ENCODE measurements around the gene GRHL1.
"Not testable (repeated sequence)": the region's sequence is repeated elsewhere in the genome, so short reads cannot be mapped to it uniquely, and the experiment has no call there.

GRHL1 gene

DNA sequence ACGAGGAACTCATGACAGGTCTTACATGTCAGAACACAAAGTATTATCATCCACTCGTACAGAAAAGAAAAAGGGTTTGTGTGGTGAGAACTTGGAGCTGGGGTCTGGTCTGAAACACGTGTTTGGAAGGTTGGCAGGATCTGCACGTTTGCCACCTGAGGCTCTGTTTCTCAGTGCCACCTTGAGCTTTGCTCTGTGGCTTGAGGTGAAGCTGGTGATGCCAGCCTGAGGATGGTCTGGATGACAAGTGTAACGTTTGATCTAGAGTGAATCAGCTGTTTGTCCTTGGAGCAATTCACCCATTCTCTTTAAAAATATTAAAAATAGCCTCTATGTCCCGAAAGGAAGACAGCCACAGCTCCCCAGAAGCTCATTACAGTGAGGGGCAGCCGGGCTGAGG lies 46.4 kb downstream of the GRHL1 start:
- DNase-seq, result no peak

DNA sequence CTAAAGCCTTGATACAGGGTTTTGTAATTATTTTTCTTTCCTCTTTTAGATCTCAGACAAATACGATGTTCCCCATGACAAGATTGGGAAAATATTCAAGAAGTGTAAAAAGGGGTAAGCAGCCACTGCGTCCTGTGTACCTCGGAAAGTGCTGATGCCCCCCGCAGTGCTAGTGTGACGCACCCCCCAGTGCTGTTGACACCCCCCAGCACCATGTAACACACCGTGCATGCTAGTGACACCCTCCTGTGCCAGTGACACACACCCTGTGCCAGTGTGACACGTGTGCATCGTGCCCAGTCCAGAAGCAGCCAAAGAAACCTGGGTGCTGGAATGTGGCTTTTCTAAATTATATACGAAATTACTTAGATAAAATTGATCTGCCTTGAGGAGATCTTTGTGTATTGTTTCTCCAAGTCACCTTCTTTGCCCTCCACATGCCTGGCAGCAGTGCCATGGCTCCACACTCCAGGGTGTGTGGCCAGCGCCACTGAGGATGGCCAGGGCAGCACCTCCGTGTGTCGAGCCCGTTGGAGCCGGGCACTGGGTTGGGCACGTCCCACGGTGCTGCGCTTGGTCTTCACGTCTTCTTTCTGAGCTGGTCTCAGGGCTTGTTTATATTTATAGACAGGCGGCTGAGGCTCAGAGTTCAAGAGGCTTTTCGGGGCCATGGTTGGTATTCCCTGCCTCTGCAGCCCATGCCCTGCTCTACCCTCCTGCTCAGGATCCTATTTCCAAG lies 47.6 kb downstream of the GRHL1 start:
- no peak for DNase-seq

DNA sequence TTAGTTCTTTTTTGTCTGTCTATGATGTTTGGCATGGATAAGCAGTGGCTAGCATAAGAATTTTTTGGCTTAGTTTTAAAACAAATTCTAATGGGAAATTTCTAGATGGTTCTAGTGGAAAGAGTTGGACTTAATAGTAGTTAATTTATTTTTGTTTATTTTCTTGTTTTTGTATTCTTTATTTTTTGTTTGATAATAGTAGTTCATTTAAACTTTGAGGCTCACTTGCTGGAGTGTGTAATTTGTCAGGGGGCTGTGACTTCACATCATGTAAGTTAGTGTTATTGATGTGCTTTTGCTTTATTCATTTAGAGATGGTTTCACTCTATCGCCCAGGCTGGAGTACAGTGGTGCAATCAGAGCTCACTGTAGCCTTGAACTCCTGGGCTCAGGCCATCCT lies 48.2 kb downstream of the GRHL1 start:
- no peak for DNase-seq

DNA sequence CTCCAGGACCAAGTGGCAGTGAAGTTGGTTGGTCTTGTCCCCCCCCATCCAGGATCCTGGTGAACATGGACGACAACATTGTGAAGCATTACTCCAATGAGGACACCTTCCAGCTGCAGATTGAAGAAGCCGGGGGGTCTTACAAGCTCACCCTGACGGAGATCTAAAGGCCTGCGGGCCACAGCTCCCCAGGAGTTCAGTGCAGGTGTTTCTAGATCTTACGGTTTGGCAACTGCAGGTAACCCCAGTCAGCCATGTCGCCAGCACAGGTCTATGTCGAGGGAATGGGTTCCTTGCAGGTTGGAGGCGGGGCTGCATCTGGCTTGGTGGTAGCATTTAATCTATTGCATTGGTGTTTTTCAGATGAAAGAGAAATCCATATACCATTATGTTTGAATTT lies 49.0 kb downstream of the GRHL1 start:
- no peak for DNase-seq

DNA sequence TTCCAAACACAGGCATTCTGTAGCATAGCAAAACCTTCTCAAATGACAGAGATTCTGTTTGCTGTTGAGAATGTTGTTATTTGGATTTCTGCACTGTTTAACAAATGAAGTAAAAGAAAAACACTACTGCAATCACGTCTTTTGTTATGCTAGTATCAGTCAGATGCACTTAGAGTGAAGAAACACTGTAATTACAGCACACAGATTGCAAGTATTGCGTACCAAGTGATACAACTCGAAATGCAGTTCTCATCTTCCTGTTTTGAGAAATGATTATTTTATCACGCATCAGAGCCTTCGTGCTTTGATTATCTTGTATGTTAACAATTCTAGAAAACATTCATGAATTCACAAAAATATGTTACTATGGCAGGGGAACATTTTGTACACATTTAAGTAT lies 50.1 kb downstream of the GRHL1 start:
- no peak for DNase-seq

DNA sequence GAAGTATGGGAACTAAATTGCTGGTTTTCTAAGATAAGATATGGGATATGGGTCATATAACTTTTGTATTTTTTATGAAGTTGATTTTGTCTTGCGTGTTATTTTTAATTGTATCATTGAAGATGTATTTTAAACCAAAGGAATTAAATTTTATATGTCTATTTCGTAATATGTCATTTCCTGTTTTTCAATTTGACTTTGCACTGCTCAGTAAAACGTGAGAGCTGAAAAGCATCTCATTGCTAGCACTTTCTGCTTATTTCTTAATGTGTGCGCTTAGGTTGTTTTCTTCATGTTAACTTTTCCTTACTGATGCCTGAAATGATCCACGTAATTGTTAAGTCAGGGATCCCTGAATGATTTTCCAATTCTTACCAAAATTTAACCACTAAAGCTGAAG lies 50.6 kb downstream of the GRHL1 start:
- no peak for DNase-seq

DNA sequence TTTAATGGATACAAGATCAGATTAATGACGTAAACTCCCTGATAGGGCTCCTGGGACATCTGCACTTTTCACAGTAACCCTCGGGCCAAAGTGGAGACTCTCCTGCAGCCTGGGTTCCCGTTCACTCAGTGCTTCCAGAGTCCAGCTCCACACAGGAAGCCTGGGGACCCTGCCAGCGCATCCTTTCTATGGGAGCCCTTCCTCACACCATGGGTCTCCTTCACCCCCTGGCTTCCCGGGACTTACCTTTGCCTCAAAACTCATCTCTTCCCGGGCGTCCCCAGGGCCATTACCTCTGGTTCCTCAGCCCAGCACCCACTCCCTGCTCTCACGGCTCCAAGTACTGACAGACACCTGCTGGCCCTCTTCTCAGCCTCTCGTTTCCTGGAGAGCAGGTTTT lies 51.2 kb downstream of the GRHL1 start:
- no peak for DNase-seq

DNA sequence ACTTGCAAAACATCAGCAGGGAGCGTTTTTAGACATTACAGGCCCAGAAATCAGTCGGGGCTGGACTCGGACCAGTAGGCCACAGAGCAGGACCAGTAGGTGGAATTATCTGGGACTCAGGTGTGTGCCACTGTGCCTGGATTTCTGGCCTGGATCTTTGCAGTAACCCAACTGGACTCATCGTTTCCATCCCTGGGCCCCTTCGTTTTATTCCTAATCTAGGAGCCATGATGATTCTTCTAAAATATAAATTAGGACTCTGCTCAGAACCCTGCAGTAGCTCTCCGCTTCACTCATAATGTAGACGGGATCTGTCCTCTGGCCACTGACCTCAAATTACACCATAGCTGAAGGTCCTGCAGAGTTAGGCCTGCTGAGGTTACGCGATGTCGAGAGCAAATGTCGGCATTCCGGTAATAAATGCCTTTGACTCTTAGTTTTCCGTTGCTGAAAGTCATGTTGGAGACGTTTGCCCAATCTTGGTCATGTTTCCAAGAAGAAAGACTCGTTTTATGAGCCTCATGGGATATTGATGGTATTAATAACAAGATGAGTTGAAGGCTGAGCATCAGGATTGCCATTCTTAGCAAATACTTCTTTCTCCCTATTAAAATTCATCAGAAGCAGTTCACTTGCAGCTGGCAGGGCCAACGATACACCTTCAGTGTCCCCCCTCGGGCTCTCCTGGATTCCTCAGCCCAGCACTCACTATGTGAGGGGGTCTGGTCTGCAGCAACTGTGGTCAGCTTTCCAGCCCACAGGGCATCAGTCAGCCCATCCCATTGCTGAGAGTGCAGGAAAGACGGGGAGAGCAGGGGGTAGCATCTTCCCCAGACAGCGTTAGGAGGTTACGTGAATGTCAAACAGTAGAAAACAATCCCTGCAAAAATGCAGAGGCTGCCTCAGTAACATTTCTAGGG lies 52.0 kb downstream of the GRHL1 start:
- no peak for DNase-seq

DNA sequence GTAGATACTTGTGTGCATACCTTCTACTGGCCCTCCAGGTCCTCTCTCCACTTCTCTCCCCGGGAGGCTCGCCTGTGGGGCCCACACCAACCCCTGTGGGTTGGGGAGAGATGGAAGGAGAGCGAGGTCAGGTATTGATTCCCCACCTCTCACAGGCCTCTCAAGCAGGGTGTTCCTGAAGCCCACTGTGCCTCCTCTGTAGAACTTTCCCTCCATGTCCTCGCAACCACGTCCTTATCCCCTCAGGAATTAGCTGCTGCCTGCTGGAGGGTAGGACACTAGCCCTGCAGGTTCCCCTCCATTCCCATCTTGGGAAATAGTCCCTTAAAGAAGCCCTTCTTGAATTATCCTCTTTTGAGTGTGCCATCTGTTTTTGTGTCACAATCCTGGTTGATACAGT lies 52.9 kb downstream of the GRHL1 start:
- no peak for DNase-seq

DNA sequence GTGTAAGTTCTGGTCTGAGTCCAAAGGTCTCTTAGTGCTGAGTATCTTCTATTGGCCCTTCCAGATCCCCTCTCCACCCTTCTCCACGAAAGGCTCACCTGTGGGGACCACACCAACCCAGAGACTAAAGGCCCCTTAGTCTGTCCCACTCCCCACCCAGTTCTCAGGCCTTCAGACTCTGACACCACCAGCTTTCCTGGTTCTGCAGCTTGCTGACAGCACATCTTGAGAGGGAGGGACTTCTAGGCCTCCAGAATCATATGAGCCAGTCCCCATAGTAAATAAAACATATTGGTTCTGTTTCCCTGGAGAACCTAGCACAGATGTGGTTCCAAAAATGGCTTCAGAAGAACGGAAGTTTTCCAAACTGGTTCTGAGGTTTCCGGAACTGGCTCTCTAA lies 53.3 kb downstream of the GRHL1 start:
- DNase-seq, result no peak

DNA sequence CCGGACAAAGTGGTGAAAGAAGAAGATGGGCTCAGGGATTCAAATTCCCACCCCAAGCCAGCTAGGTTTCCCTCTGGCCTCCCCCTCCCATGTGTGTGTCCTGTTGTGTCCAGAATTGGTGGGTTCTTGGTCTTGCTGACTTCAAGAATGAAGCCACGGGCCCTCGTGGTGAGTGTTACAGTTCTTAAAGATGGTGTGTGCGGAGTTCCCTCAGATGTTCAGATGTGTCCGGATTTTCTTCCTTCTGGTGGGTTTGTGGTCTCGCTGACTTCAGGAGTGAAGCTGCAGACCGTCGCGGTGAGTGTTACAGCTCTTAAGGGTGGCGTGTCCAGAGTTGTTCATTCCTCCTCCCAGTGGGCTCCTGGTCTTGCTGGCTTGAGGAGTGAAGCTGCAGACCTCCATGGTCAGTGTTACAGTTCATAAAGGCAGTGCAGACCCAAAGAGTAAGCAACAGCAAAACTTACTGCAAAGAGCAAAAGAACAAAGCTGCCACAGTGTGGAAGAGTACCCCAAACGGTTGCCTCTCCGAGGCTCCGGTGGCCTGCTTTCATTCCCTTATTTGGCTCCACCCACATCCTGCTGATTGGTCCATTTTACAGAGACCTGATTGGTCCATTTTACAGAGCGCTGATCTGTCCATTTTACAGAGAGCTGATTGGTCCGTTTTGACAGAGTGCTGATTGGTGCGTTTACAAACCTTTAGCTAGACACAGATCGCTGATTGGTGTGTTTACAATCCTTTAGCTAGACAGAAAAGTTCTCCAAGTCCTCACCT lies 54.2 kb downstream of the GRHL1 start:
- no peak for DNase-seq

DNA sequence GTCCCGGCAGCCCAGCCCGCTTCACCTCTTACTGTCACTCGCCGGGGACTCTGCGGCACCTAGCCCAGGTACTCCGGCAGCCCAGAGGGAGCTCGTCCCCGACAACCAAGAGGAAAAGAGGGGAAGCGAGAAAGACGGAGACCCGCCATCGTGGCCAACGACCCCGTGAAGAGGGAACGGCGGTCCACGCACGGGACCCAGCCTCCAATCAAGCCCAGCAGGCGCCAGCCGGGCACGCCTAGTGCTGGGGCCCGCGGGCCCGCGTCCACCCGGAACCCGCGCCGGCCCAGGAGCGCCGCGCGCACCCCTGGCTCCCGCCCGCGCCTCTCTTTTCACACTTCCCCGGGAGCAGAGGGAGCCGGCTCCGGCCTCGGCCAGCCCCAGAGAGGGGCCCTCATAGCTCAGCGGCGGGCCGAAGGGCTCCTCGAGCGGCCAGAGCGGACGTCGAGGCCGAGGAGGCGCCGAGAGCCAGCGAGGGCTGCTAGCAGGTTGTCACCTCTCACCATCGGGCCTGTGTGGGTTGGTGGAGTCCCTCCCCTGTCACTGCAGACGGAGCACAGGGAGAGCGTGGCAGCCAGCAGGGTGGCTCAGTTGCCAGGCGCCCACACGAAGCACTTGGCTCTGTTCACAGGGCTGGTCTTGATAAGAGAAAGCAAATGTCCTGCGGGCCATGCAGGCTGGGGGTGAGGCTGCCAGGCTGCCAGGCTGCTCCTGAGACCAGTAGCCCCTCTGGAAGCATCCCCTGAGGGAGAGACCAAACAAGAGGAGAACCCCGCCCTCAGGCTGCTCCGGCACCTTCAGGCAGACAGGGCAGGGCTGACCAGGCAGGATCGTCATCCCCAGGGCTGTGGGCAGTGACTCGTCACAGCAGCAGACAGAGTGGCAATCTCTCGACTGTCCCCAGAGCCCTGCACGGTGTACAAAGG lies 55.0 kb downstream of the GRHL1 start:
- no peak for DNase-seq

DNA sequence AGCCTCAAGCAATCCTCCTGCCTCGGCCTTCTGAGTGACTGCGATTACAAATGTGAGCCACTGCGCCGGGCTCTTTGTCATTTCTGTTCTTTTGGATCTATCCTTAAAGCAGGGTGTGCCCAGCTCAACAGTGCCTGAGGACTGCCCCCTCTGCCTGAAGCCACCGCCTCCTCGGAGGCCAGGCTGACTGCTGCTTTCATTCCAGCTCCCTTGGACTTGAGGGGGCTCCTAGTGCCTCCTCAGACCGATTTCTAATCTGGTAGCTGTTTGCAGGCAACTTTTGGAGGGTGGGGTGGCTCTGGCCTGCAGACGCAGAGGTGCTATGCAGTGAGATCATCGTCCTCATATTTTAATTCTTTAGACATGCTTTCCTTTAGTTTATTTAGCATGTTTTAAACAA lies 55.9 kb downstream of the GRHL1 start:
- DNase-seq, result no peak

DNA sequence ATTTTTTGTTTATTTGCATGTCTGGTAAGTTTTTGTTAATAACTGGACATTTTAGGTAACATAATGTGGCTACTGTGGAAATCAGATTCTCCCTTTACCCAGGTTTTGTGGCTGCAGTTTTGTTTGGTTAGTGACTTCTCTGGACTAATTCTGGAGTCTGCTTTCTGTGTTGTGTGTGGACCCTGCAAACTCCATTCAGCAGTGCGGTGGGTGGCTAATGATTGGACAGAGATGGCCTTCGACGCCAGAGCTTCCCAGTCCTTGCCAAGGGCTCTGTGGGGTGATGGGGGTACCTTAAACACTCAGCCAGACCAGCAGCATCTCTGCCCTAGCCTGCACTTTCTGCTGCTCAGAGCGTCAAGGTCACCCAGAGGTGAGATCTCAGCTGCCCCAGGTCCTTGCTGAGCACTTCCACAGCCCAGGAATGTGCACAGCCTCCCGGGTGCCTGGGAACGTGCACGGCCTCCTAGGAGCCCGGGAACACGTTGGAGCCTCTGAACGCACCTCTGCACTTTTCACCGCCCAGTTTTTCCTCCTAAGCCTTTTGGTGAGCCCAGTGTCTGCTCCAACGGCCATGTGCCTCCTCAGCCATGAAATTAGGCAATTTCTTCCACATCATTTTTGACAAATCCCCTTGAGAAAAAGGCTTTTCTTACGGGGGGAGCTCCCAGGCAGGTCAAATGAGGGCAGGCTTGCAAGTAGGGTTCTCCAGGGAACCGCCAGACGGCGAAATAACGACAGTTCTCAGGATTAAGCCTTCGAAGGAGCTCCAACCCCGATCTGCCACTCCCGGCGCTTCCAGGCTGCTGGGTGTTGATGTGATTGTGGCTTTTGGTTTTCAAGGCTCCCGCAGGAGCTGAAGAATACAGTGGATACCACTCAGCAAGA lies 56.7 kb downstream of the GRHL1 start:
- DNase-seq, result no peak

DNA sequence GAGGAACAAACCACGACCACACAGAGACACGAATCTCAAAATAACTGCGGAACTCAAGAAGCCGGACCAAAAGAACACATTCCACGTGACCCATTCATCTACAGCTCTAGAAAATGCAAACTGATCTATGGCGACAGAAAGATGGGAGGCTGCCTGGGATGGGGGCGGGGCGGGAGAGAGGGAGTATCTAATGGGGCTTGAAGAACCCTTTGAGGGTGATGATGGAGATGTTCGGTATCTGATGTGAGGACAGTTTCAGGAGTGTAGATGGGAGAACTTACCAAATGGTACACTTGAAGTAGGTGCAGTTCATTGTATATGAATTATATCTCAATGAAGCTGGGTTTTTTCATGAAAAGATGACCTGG lies 57.3 kb downstream of the GRHL1 start:
- DNase-seq, result no peak

DNA sequence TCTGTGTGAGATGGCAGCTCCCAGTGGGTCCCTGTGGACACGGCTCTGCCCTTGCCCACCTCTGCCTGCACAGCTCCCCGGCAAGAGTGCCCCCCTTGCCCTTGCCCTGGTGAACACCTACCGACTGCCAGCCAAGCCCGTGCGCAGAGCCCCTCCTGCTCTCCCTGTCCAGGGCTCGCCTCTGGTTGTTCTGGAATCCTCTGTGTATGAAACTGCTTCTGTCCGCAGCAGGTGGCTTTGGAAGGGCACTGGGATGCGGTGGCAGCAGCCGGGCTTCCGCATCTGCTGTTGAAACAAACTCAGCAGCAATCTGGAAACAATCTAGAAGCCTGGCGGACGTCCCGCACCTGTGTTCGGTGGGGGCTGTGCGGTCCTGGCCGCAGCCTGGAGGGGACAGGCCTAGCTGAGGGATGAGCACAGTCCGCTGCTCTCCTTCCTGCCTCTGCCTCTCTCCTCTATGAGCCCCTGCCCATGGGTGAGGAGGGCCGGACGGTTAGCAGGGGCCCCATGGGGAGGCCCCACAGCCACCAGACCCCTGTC lies 57.8 kb downstream of the GRHL1 start:
- no peak for DNase-seq

DNA sequence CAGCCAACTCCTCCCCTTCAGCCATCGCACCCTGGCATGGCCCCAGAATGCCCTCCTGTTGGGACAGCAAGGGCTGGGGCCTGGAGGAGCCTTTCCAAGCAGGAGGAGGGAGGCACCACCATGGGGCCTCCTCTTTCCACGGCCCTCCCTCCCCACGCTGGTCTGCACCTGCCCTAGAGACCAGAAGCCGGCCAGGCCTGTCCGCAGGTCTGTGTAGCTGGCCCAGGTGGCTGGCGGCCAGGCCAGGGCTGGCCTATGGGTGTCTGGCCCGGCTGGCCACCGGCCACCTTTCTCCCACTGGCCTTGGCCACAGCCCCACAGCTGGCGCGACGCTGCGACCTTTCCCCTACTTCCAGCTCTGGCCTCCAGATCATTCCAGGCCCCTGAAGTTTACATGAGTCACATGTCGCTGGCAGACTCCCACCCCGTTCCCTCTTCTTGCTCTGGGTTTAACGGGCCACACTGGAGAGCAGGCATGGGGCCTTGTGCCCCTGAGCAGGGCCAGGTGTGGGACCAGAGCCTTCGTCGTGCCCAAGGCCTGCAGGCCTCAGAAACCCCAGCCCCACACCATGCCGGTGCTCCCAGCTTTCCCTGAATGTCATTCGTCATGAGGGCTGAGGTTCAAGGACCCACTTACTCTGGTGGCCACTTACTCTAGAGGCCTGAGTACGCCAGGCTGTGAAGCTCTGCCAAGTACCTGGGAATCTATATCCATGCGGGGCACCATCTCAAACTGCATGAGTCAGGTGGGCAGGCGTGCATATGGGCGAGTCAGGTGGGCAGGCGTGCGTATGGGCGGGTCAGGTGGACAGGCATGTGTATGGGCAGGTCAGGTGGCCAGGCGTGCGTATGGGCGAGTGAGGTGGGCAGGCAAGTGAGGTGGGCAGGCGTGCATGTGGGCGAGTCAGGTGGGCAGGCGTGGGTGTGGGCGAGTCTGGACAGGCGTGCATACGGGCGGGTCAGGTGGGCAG lies 58.6 kb downstream of the GRHL1 start:
- peak; percentile 13 to 17 for DNase-seq

DNA sequence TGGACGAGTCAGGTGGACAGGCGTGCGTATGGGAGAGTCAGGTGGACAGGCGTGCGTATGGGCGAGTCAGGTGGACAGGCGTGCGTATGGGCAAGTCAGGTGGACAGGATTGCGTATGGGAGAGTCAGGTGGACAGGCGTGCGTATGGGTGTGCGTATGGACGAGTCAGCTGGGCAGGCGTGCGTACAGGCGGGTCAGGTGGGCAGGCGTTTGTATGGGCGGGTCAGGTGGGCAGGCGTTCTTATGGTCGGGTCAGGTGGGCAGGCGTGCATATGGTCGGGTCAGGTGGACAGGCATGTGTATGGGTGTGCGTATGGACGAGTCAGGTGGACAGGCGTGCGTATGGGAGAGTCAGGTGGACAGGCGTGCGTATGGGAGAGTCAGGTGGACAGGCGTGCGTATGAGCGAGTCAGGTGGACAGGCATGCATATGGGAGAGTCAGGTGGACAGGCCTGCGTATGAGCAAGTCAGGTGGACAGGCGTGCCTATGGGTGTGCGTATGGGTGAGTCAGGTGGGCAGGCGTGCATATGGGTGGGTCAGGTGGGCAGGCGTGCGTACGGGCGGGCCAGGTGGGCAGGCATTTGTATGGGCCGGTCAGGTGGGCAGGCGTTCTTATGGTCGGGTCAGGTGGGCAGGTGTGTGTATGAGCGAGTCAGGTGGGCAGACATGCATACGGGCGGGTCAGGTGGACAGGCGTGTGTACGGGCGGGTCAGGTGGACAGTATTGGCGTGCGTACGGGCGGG lies 59.5 kb downstream of the GRHL1 start:
- DNase-seq, result not testable (repeated sequence)

Data from SHP77 (cell line).